Naive thymus-derived CD8-positive, alpha-beta T cell (primary cell): ENCODE data around the gene CMSS1. TPM values are rescaled to one million over a fixed set of nuclear protein-coding genes. Genes with fewer than 3 reads are reported as not detected.
A peak's percentile ranks its signal among the peaks of the same experiment; 100 is the strongest.

Experiments used
- ATAC-seq, 2 donors: fragments of 150-1000 bp; cut with Tn5 transposase in 1 of 2; sonication (Bioruptor Pico), chemical (Tn5 transposase) in 1 of 2; 1 replicate in 1 of 2; 2 replicates in 1 of 2; pipeline ENCODE4 v1.10.0; 2021; ENCODE audit warnings: mild to moderate bottlenecking in 2 of 2, moderate library complexity in 2 of 2
- POLR2A ChIA-PET: fragments of 350-600 bp; sonication (Branson Sonifier 250); formaldehyde crosslinking; loops from one replicate; lab custom pipeline; 2021; ENCODE audit warnings: antibody characterized with exemption; lab: Charles Lee
- DNase-seq, 10 donors: peaks; one replicate each; pipeline versions ENCODE4 v3.0.0 to v3.0.0-alpha.2; 2020 to 2022
- H3K27ac Mint-ChIP-seq, 10 donors: one replicate each; pipeline ENCODE4 v1.8.0; 2020 to 2022; ENCODE audit warnings: mild to moderate bottlenecking in 10 of 10, mixed read lengths in 10 of 10, moderate library complexity in 4 of 10, inconsistent platforms in 1 of 10
- H3K27me3 Mint-ChIP-seq, 5 donors: one replicate each; pipeline ENCODE4 v1.8.0; 2021 to 2022; ENCODE audit warnings: mixed read lengths in 5 of 5
- H3K36me3 Mint-ChIP-seq, 3 donors: one replicate each; pipeline ENCODE4 v1.8.0; 2020 to 2022; ENCODE audit warnings: mixed read lengths in 3 of 3, mild to moderate bottlenecking in 2 of 3, inconsistent platforms in 1 of 3
- H3K4me1 Mint-ChIP-seq, 4 donors: one replicate each; pipeline ENCODE4 v1.8.0; 2021 to 2022; ENCODE audit warnings: mixed read lengths in 4 of 4
- H3K4me3 Mint-ChIP-seq, 10 donors: one replicate each; pipeline ENCODE4 v1.8.0; 2020 to 2022; ENCODE audit warnings: mild to moderate bottlenecking in 10 of 10, mixed read lengths in 10 of 10, moderate library complexity in 6 of 10, inconsistent platforms in 1 of 10
- H3K9me3 Mint-ChIP-seq, 9 donors: one replicate each; pipeline ENCODE4 v1.8.0; 2020 to 2022; ENCODE audit warnings: mixed read lengths in 9 of 9, mild to moderate bottlenecking in 3 of 9, inconsistent platforms in 1 of 9, moderate library complexity in 1 of 9
- polyA plus RNA-seq, 3 donors: library from polyadenylated mRNA; unstranded; fragments of 300-500 nt; fragmentation: Illumina TruSeq; gene quantifications; one replicate each; pipeline ENCODE4 v1.2.3, GENCODE V29; 2021
- total RNA-seq, 8 experiments: library from RNA in 2 of 8; stranded (reverse) in 2 of 8; gene quantifications; one replicate each; pipeline ENCODE4 v1.2.3 and lab custom pipeline; 2021 to 2026

Gene CMSS1
- total and polyA plus RNA-seq, 5 experiments from 2014 or later = 18.9 to 32.4 (median 29.7) TPM

DNA sequence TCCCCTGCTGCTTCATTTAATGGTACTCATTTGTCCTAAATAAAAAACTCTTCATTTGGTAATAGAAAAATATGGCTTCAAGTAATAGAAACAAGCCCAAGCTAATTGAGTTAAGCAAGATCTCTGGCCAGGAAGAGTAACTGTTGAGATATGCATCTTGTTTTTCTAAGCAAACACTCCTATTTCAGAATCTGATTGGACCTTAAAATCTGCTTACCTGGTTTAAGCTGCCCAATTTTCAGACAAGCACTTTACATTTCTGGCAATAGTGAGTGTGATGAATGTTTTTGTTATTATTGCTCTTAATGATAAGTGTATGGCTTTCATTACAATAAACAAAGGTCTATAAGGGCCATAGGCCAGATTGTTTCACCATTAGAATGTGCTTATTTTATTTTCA is 86.2 kb downstream of the CMSS1 start:
- Mint-ChIP-seq H3K36me3 (peaks cover 0 to 6% (median 0%) of the 10 kb centered on the region in 3 donors), H3K9me3 (no peaks in the 10 kb centered on the region), H3K27ac (no peak overlapping the region), H3K4me3 (no peak overlapping the region), H3K27me3 (no peaks in the 10 kb centered on the region), H3K4me1 (peaks cover 0 to 8% (median 7%) of the 10 kb centered on the region in 4 donors)
- POLR2A ChIA-PET = no interaction called here
- no peak for DNase-seq
- ATAC-seq = no peak

DNA sequence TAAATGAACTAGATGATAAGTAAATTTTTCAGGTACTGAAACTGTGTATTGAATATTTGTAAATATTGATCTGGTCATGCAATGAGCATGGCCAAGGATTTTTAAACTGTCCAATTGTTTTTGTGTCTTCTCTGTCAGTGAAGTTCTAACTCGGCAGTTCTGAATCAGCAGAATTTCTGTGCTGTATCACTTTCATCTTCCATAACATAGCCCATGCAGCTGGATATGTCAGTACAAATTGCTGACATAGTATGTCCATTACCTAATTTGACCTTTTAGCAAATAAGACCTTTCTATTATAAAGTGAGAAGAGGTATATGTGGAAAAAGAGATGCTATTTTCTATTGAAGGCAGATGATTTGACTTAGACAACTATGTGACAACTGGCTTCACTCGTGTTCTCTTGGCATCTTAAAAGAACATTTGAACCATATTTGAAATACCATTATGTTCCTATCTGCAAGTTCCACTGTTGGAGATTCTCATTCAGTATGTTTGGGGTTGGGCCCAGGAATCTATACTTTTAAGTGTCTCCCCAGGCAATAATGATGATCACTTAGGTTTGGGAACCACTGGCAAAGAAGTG is 90.4 kb downstream of the CMSS1 start:
- Mint-ChIP-seq H3K9me3 (peaks cover 0 to 2% (median 0%) of the 10 kb centered on the region in 9 donors), H3K4me1 (peaks cover 0 to 8% (median 4%) of the 10 kb centered on the region in 4 donors), H3K4me3 (no peak overlapping the region), H3K27ac (no peak overlapping the region), H3K27me3 (no peaks in the 10 kb centered on the region), H3K36me3 (peaks cover 0 to 12% (median 6%) of the 10 kb centered on the region in 3 donors)
- POLR2A ChIA-PET = no interaction called here
- DNase-seq (no peak), ATAC-seq (no peak)

DNA sequence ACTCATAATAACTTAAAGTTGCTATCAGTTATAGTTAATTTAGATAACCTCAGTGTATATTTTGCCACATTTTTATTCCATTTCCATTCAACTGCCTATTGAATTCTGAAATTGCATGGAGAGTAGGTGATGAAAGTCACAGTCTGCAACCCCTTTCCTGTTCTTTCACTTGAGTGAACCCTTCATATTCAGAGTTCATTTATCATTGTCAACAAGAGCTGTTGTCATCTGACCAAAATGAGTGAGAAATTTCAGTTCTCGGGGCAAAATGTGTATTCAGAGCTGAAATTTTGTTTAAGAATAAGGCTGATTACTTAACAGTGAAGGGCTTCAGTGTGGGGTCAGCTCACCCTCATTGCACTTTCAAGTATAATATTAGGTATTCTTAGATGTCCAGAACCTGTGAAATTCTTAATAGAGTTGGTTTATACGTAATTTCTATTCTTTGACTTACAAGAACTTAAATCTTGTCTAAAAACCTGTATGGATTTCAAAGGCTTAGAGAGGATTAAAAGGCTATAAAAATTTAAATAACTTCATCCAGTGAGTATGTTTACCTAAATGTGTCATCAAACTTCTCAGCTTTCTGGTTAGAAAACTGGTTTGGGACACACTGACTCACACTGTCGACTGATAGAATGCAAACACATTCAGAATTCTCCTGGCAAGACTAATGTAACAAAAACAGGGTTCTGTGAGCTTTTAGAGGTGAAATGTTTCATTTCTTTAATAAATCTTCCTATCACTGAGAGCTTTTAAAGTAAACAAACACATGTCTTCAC is 92.2 kb downstream of the CMSS1 start:
- peaks cover 0 to 5% (median 2%) of the 10 kb centered on the region in 4 donors for H3K4me1 Mint-ChIP-seq
- H3K36me3 Mint-ChIP-seq = peaks cover 0 to 13% (median 6%) of the 10 kb centered on the region in 3 donors
- no peak overlapping the region for H3K4me3 Mint-ChIP-seq
- no peak for DNase-seq
- H3K27ac Mint-ChIP-seq = no peak overlapping the region
- POLR2A ChIA-PET = no interaction called here
- peaks cover 0 to 4% (median 0%) of the 10 kb centered on the region in 9 donors for H3K9me3 Mint-ChIP-seq
- H3K27me3 Mint-ChIP-seq = no peaks in the 10 kb centered on the region
- ATAC-seq = no peak

DNA sequence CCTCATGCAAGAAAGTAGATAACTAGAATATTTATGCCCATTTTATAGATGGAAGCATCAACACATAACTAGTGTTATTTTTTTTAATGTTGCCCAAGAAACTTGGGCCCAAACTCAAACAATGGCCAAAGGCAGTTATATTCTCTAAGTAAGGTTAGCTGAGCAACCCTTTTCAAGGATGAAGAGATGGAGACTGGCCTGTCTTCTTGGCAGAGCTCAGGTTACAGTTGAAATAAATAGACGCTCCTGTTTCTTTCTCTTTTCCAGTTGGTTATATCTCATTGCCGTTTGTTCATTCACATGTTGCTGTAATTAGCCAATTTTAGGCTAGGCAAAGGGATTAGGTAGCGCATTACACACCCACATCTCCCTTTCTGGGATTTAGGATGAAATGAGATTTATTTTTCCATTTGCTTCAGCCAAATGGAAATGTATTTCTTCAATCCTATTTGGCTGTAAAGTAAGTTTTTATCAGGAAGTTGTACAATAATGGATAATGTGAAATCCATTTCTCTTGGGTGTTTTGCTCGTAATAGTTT is 93.2 kb downstream of the CMSS1 start:
- no peak overlapping the region for H3K27ac Mint-ChIP-seq
- POLR2A ChIA-PET = no interaction called here
- peaks cover 0 to 13% (median 6%) of the 10 kb centered on the region in 3 donors for H3K36me3 Mint-ChIP-seq

DNA sequence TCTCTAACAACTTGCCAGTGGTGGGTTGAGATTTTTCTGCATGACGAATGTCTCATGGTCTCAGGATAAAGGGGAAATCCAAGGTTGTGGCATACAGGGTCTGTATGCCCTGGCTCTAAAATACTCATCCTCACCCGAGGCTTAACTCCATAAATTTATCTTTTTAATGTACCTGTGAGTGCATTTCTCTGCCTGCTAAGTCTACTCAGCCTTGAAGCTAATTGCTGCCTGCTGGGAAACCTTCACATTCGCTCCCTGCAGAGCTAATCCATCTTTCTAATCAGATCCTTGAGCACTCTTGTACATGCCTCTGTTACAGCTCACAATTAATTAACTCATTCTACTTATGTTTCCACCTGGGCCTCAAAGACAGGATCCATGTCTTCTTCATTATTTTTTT is 93.8 kb downstream of the CMSS1 start:
- H3K36me3 Mint-ChIP-seq = peaks cover 0 to 13% (median 6%) of the 10 kb centered on the region in 3 donors
- ATAC-seq (no peak), DNase-seq (no peak)
- peaks cover 0 to 7% (median 0%) of the 10 kb centered on the region in 9 donors for H3K9me3 Mint-ChIP-seq
- POLR2A ChIA-PET = no interaction called here
- H3K27me3 Mint-ChIP-seq = no peaks in the 10 kb centered on the region
- no peak overlapping the region for H3K27ac Mint-ChIP-seq
- H3K4me1 Mint-ChIP-seq = peaks cover 0 to 2% (median 0%) of the 10 kb centered on the region in 4 donors
- H3K4me3 Mint-ChIP-seq = no peak overlapping the region

More for the DNA sequence above, 93.2 kb downstream of the CMSS1 start:
- H3K27me3 Mint-ChIP-seq = no peaks in the 10 kb centered on the region
- no peak overlapping the region for H3K4me3 Mint-ChIP-seq
- DNase-seq (no peak), ATAC-seq (no peak)
- peaks cover 0 to 6% (median 0%) of the 10 kb centered on the region in 9 donors for H3K9me3 Mint-ChIP-seq
- H3K4me1 Mint-ChIP-seq = peaks cover 0 to 2% (median 0%) of the 10 kb centered on the region in 4 donors

DNA sequence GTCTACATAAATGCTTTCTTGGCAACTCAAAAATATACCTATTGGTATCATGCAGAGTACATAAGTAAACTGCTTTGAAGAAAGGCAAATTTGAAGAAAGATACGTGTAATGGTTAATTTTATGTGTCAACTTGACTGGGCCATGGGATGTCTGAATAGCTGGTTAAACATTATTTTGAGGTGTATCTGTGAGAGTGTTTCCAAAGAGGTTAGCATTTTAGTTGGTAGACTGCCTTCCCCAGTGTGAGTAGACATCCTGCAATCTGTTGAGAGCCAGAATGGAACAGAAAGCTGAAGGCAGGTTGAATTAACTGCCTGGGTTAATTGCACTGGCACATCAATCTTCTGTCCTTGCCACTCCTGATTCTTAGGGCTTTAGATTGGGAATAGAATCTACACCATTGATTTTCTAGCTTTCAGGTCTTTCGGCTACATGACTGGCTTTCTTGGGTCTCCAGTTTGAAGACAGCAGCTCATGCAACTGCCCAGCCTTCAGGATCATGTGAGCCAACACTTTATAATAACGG is 98.3 kb downstream of the CMSS1 start:
- Mint-ChIP-seq H3K4me1 (peaks cover 0 to 10% (median 2%) of the 10 kb centered on the region in 4 donors), H3K27me3 (no peaks in the 10 kb centered on the region), H3K4me3 (no peak overlapping the region), H3K9me3 (peaks cover 0 to 7% (median 0%) of the 10 kb centered on the region in 9 donors), H3K36me3 (peaks cover 0 to 23% (median 4%) of the 10 kb centered on the region in 3 donors), H3K27ac (no peak overlapping the region)
- POLR2A ChIA-PET = no interaction called here
- DNase-seq = no peak
- no peak for ATAC-seq

DNA sequence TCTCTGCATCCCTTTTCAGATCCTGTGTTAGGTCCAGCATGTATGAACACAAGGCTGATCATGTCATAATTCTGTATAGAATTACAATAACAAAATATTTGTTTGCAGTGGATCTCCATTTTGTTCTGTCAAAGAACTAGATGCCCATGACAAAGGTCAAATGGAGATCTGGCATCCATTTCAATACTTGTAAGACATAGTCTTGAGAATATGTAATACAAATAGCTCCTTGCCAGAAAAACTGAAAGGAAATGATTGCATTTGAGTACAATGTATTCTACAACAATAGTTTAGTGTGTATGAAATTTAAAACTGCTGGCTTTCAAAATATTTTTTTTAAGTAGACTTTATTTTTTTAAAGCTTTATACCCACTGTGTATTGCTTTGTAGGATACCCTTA is 101.1 kb downstream of the CMSS1 start:
- Mint-ChIP-seq H3K27me3 (no peaks in the 10 kb centered on the region), H3K4me3 (no peak overlapping the region), H3K27ac (no peak overlapping the region), H3K4me1 (peaks cover 0 to 14% (median 5%) of the 10 kb centered on the region in 4 donors), H3K9me3 (peaks cover 0 to 13% (median 0%) of the 10 kb centered on the region in 9 donors), H3K36me3 (peaks cover 8 to 17% (median 14%) of the 10 kb centered on the region in 3 donors)
- DNase-seq (no peak), ATAC-seq (no peak)
- POLR2A ChIA-PET = no interaction called here

DNA sequence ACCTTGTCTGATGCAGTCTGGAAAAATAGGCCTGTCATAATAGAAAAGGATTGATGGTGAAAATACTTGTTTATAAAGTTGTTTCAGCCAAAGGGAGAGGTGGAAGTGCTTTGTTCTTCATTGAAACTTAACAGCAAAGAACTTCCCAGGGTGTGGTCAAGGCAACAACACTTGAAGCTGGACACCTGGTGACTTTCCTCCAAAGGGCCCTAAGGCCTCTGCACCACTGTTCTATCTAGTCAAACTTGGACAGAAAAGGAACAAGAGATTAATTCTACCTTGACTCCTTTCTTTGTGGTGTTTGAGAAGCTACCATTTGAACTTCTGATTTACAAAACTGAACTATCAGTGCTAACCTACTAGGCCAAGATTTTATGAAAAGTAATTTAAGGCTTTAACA is 102.0 kb downstream of the CMSS1 start:
- Mint-ChIP-seq H3K4me1 (peaks cover 0 to 14% (median 6%) of the 10 kb centered on the region in 4 donors), H3K36me3 (peaks cover 9 to 17% (median 15%) of the 10 kb centered on the region in 3 donors), H3K27me3 (no peaks in the 10 kb centered on the region), H3K4me3 (no peak overlapping the region), H3K27ac (no peak overlapping the region), H3K9me3 (peaks cover 0 to 18% (median 0%) of the 10 kb centered on the region in 9 donors)
- DNase-seq (no peak), ATAC-seq (no peak)
- POLR2A ChIA-PET = no interaction called here

DNA sequence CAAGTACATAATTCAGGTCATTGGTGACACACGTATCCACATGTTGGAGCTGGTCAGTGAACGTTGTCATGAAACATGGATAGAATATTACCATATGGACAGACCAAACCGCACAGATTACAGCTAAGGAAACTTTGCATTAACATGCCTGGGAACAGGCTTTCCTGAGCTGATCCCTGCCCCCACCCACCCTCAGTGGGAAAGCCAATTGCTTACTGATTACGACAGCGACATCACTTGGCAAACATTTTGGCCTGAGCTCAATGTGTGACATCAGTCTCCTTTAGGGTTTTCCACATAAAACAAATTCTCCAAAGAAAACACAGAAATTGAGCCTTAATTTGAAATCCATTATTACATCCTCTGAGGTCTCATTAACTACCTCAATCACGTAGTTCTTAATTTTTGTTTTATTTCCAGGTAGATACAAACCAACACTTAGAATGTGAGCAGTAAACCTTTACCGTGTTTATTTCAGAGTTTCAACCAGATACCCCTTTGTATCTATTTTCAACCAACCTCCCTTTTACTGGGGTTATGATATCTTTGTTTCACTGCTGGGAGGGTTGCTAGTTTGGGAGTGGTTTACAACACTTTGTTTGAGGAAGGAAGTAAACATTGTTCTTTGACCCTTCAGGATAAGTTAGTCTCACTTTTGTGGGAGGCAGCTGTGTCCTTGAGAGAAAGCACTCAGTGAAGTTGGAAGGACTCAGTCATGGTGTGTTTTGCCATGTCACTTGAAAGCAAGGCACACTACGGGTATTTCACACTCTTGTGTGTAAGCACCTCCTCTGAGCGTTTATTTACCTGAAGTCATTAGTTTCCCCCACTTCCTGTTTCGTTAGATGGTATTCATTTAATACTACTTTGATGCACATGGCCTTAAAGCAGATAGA is 103.1 kb downstream of the CMSS1 start:
- H3K4me3 Mint-ChIP-seq = no peak overlapping the region
- DNase-seq (no peak), ATAC-seq (no peak)
- H3K27ac Mint-ChIP-seq = no peak overlapping the region
- POLR2A ChIA-PET = no interaction called here
- peaks cover 12 to 17% (median 15%) of the 10 kb centered on the region in 3 donors for H3K36me3 Mint-ChIP-seq
- H3K4me1 Mint-ChIP-seq = peaks cover 0 to 14% (median 7%) of the 10 kb centered on the region in 4 donors
- no peaks in the 10 kb centered on the region for H3K27me3 Mint-ChIP-seq
- H3K9me3 Mint-ChIP-seq = peaks cover 0 to 18% (median 0%) of the 10 kb centered on the region in 9 donors

DNA sequence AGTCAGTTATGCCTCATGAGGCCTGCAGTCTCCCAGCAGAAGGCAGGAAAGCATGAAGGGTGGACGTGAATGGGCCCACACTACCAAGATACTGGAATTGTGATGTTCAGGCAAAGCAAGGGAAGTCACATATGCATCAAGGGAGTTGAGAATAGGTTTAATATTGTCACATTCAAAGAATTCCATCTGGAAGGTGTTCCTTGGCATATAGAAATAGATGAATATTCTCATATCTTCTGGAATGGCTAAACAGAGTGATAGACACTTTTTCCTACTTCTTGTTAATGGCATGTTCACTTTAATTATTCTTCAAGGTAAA is 103.7 kb downstream of the CMSS1 start:
- ATAC-seq (no peak), DNase-seq (no peak)
- peaks cover 0 to 18% (median 0%) of the 10 kb centered on the region in 9 donors for H3K9me3 Mint-ChIP-seq
- no peak overlapping the region for H3K4me3 Mint-ChIP-seq
- peaks cover 0 to 14% (median 7%) of the 10 kb centered on the region in 4 donors for H3K4me1 Mint-ChIP-seq
- POLR2A ChIA-PET = no interaction called here
- no peaks in the 10 kb centered on the region for H3K27me3 Mint-ChIP-seq
- H3K36me3 Mint-ChIP-seq = peaks cover 12 to 17% (median 15%) of the 10 kb centered on the region in 3 donors
- H3K27ac Mint-ChIP-seq = no peak overlapping the region

DNA sequence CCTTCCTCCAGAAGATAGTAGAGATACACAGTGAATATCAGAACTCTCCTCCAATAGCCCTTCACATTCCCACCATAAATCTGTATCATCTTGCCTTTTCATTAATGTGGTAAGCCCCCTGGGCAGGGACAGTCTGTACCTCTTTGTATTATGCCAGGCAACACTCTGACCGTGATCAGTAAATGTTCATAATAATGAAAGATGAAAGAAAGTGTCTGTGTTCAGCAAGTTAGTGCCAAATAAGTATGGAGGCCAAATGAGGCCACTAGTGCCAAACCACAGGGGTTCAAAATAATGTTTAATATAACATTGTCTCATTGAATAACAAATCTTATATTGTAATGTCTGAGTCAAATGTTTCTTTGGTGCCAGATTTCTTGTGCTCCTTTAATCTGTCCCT is 104.3 kb downstream of the CMSS1 start:
- peak overlapping the region in 1 of 10 donors; percentile 1 for H3K27ac Mint-ChIP-seq
- DNase-seq (no peak), ATAC-seq (no peak)
- H3K9me3 Mint-ChIP-seq = peaks cover 0 to 18% (median 0%) of the 10 kb centered on the region in 9 donors
- H3K4me3 Mint-ChIP-seq = no peak overlapping the region
- H3K27me3 Mint-ChIP-seq = no peaks in the 10 kb centered on the region
- POLR2A ChIA-PET = no interaction called here
- peaks cover 0 to 17% (median 7%) of the 10 kb centered on the region in 4 donors for H3K4me1 Mint-ChIP-seq
- peaks cover 15 to 18% (median 17%) of the 10 kb centered on the region in 3 donors for H3K36me3 Mint-ChIP-seq

DNA sequence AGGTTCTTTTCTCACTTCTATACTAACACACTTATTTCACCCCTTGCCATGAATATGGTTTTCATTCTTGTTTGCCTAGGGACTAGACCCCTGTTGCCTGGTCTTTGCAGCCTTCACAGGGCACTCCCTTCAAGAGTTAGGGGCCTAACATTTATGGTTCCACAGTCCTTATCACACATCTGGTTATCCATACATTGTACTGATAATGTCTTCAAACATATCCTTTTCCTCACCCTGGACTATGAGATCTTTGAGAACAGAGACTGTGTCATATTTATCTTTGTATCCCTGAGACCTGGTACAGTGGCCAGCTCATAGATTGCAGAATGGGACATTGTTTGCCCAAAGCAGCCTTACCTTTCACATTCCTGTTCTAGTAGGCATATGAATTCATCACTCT is 106.2 kb downstream of the CMSS1 start:
- Mint-ChIP-seq H3K9me3 (peaks cover 0 to 18% (median 0%) of the 10 kb centered on the region in 9 donors), H3K4me3 (no peak overlapping the region), H3K27me3 (no peaks in the 10 kb centered on the region), H3K36me3 (peaks cover 10 to 21% (median 15%) of the 10 kb centered on the region in 3 donors), H3K27ac (no peak overlapping the region), H3K4me1 (peaks cover 0 to 18% (median 7%) of the 10 kb centered on the region in 4 donors)
- DNase-seq (no peak), ATAC-seq (no peak)
- POLR2A ChIA-PET = no interaction called here
